Transverse colon (tissue), 3 donors: ENCODE measurements around the gene BMERB1.

Experiments used
- POLR2A ChIP-seq: fragments of 450-650 bp; IDR thresholded peaks from one replicate; pipeline ENCODE4 v1.6.1; 2016; ENCODE audit warnings: antibody characterized with exemption, mild to moderate bottlenecking, moderate library complexity
- TF ChIP-seq, protein P1 (sequence below), 5 experiments: fragments of 200-600 bp in 3 of 5; fragments of 450-650 bp in 2 of 5; sonication (generic) in 3 of 5; IDR thresholded peaks; 1 replicate in 2 of 5; 2 replicates in 3 of 5; pipeline ENCODE4 v1.5.1; 2016 to 2017; ENCODE audit warnings: antibody characterized with exemption in 5 of 5, inconsistent platforms in 3 of 5, mild to moderate bottlenecking in 2 of 5, moderate library complexity in 1 of 5

DNA sequence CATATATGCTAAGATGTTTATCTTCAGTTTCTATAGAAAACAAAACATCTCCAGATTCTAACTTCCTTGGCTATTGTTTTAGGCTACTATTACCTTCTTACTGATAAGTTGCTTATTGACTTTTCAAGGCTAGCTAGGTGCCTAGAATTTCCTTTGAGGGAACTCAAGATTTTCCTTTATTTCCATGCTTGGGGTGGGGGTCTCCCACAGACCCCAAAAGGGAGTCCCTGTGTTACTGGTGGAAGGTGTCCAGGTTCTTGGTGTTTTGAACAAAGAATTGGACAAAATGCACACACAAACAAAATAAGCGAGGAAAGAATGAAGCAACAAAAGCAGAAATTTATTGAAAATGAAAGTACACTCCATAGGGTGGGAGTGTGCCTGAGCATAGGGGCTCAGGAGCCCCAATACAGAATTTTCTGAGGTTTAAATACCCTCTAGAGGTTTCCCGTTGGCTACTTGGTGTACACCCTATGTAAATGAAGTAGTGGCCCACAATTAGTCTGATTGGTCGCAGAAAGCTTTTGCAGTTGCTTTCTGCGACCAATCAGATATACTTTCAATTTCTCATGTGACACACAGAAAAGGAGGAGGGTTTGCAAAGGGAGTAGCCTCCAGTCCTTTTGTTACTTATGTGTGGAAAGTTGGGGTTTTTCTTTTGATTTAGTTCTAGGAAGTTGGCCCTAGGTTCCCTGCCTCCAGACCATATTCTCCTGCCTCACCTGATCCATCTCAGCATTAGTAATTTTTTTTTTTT lies 141.1 kb downstream of the BMERB1 start:
- no peak for TF ChIP-seq POLR2A
- TF ChIP-seq, protein P1, sequence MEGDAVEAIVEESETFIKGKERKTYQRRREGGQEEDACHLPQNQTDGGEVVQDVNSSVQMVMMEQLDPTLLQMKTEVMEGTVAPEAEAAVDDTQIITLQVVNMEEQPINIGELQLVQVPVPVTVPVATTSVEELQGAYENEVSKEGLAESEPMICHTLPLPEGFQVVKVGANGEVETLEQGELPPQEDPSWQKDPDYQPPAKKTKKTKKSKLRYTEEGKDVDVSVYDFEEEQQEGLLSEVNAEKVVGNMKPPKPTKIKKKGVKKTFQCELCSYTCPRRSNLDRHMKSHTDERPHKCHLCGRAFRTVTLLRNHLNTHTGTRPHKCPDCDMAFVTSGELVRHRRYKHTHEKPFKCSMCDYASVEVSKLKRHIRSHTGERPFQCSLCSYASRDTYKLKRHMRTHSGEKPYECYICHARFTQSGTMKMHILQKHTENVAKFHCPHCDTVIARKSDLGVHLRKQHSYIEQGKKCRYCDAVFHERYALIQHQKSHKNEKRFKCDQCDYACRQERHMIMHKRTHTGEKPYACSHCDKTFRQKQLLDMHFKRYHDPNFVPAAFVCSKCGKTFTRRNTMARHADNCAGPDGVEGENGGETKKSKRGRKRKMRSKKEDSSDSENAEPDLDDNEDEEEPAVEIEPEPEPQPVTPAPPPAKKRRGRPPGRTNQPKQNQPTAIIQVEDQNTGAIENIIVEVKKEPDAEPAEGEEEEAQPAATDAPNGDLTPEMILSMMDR (IDR thresholded peaks at IDR 0.05) = no peak
